Measurements from ENCODE around the gene FAIM2.

The FAIM2 gene

DNA sequence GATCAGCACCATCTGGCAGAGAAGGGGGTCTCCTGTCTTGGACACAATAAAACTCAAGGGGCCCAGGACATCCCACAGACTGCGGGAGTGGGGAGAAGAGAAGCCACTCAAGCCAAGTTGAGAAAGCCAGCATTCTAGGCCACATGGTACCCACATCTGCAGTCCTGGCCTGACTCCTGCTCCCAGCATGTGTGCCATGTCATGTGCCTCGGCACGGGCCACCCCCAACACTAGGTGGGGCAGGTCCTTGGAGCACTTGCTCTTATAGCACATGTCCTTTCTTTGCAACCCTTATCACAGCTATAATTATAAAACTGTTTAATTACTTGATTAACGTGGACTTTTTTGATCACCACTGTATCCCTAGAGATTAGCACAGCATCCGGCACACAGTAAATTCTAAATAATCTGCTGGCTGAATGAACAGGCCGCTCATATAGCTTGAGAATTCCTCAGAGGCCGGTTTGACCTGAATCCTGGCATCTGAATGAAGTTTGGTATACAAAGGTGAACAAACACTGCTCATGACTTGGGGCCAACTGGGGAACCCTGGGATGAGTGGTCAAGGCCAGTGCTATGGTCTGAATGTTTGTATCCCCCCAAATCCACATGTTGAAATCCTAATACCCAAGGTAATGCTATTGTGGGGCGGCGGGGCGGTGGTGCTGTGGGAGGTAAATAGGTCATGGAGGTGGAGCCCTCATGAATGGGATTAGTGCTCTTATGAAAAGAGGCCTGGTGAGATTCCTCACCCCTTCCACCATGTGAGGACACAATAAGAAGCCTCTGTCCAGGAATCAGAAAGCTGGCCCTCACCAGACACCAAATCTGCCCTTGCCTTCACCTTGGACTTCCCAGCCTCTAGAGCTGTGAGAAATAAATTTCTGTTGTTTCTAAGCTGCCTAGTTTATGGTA is 82.1 kb downstream of the FAIM2 start:
- no peak for DNase-seq

- no peak for DNase-seq
Observed at GRCh38 chr12:49819786-49820185, 83.9 kb downstream of the FAIM2 start.

DNA sequence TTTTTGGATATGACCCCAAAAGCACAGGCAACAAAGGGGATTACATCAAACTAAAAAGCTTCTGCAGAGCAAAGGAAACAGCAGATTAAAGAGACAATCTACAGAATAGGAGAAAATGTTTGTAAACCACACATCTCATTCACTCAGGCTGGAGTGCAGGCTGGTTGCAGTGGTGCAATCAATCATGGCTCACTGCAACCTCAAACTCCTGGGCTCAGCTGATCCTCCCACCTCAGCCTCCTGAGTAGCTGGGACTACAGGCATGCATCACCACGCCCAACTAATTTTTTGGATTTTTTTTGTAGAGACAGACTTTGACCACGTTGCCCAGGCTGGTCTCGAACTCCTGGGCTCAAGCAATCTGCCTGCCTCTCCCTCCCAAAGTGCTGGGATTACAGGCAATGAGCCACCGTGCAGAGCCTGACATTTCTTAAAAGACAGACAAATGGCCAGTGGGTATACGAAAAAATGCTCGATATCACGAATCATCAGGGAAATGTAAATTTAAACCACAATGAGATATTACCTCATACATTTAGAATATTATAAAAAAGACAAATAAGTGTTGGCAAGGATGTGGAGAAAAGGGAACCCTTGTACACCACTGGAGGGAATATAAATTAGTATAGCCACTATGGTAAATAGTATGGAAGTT is 85.3 kb downstream of the FAIM2 start:
- DNase-seq = no peak
